Esophagus squamous epithelium (tissue), 4 donors: ENCODE measurements around the gene HMG20A.

Experiments used
- POLR2A ChIP-seq, 4 donors: fragments of 450-650 bp; IDR thresholded peaks; one replicate each; pipeline ENCODE4 v1.6.1; 2017; ENCODE audit warnings: antibody characterized with exemption in 4 of 4, mild to moderate bottlenecking in 4 of 4, moderate library complexity in 3 of 4
- TF ChIP-seq, protein P1 (sequence below), 6 experiments: fragments of 450-650 bp in 4 of 6; fragments of 200-600 bp in 2 of 6; sonication (generic) in 2 of 6; IDR thresholded peaks; one replicate each; pipeline ENCODE4 v1.5.1; 2016 to 2019; ENCODE audit warnings: antibody characterized with exemption in 6 of 6, mild to moderate bottlenecking in 4 of 6, moderate library complexity in 4 of 6

DNA sequence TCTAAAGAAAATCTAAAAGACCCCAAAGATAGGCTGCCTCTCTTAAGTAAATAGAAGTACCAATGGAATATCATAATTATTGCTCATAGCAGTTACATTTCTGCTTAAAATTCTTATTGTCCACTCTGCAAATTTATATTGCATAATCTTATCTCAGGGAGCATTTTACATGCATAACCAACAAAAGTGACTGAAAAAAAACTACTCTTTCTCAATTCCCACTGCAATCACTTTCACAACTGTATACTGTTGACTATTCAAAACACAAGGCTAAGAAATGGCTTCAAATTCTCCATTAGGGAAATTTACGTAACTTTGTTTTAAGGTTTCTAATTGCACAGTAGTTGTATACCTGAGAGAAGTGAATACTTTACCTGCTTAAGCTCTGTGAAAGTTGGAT is 56.3 kb downstream of the HMG20A start:
- no peak for TF ChIP-seq POLR2A (IDR thresholded peaks at IDR 0.05)
- TF ChIP-seq, protein P1, sequence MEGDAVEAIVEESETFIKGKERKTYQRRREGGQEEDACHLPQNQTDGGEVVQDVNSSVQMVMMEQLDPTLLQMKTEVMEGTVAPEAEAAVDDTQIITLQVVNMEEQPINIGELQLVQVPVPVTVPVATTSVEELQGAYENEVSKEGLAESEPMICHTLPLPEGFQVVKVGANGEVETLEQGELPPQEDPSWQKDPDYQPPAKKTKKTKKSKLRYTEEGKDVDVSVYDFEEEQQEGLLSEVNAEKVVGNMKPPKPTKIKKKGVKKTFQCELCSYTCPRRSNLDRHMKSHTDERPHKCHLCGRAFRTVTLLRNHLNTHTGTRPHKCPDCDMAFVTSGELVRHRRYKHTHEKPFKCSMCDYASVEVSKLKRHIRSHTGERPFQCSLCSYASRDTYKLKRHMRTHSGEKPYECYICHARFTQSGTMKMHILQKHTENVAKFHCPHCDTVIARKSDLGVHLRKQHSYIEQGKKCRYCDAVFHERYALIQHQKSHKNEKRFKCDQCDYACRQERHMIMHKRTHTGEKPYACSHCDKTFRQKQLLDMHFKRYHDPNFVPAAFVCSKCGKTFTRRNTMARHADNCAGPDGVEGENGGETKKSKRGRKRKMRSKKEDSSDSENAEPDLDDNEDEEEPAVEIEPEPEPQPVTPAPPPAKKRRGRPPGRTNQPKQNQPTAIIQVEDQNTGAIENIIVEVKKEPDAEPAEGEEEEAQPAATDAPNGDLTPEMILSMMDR (IDR thresholded peaks at IDR 0.05) = no peak
